CD4-positive, alpha-beta T cell treated with Interleukin-15 for 4 hours (primary cell): ENCODE data around the gene TBCD.
"Not testable (repeated sequence)": the region's sequence is repeated elsewhere in the genome, so short reads cannot be mapped to it uniquely, and the experiment has no call there.

Experiments
- DNase-seq: peaks from one replicate; pipeline ENCODE4 v3.0.0-alpha.2; 2020; ENCODE audit warnings: low spot score

The TBCD gene

DNA sequence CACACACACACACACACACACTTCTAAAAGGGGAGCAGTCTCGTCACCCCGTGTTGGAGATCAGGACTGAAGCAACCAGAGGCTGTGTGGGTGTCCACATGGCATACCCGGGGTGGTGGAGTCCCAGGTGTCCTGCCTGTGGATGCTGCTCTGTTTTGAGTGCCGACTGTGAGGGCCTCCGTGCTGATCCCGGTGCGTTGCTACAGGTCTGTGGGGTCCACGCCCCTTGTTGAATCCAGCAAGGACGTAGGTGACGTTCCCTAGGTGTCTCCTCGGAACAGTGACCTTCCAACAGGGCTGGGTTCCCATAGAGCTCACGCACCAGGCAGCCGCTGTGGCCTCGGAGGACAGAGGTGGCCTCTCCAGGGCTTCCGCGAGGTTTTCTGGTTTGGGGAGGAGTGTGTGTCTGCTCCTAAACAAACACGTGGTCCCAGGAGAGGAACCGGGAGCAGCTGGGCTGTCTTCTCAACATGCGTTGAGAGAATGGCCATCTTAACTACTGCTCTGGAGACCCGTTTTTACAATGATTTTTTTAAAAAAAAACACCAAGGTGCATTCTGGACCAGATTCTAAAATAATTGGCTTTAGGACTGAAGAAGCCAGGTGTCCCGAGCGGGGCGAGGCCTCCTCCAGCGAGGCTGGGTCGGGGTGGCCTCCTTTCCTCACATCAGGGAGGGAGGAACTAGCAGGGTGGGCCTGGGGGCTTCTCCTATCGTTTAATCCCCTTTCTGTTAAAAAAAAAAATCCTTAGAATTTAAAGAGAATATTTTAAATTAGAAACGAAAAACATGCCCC, 188.6 kb downstream of the TBCD start:
- DNase-seq, result no peak

DNA sequence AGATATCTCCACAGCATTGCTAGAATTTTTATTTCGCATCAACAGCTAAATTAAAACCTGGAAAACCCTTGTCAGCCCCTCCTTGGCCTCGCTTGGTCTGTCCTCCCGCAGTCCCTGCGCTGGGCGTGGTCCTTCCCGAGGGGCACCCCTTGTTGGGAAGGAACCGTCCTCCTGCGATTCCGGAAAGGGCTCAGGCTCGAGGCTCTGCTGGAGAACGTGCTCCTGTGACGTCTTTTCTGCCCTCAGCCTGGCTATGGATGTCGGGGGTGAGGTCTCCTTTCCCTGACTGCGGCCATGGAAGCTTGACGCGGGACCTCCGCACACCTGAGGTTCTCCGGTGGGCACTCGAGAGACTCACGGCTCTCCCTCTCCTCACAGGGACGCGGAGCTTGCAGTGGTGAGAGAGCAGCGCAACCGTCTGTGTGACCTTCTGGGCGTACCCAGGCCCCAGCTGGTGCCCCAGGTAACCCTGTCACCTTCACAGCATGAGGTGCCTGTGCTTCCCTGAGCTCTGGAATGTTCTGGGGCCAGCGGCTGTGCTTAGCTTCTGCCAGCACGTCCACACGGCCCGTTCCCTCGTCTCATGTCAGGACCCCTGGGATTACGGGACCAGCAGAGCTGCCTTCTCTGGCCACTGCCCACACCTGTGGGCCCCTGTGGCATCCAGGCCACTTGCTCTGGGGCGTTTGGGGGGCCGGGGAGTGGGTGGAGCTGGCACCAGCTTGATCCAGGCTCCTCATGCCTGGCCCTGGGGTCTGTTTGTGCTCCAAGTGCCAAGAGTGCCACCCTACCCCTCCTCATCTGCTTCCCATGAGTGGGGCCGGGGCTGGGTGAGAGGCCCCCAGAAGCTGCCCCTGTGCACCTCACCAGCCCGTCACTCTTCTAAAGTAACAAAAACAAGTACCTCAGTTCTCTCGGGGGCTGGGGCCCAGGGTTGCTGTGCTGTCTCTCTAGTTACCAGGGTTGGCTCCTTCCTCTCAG, 189.4 kb downstream of the TBCD start:
- DNase-seq, result no peak

DNA sequence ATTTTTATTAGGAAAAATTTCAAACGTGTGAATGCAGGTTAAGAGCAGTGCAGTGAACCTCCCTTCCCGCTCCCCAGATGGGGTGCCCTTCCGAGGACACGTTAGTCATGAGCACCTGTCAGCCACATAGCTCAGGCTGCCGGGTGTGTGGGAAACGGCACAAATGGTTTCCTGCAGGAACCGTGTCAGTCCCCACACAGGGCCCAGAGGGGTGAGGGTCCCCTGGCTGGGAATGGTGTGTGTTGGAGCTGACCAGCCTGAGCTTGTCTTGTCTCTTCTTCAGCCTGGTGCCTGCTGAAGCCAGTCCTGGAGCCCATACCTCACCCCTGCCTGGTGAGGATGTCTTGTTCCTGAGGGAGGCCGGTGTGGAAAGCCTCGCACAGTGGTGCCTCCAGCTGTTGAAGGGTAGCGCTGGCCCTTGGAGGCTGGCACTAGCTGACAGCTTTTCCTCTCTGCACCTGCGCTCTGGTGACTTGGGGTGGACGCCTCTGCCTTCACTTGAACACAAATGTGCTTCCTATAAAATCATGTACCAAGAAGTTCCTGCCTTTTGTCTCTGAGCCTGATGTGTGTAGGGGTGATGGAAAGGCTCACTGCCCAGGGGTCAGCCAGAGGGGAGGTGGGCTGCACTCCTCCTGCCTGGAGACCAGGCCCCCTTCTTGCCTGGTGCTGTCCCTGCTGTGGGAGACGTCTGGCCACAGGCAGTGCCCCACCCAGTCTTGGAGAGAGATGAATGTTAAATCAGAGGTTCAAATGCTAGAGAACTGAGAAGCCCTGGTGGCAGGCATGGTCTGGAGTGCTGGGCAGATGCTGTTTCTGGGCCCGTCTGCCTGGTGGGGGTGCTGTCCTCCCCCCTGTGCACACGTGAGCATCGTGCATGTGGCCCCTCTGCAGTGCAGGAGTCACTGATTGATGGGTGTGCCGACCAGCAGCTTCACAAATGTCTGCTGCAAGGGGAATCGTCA, 190.6 kb downstream of the TBCD start:
- no peak for DNase-seq

DNA sequence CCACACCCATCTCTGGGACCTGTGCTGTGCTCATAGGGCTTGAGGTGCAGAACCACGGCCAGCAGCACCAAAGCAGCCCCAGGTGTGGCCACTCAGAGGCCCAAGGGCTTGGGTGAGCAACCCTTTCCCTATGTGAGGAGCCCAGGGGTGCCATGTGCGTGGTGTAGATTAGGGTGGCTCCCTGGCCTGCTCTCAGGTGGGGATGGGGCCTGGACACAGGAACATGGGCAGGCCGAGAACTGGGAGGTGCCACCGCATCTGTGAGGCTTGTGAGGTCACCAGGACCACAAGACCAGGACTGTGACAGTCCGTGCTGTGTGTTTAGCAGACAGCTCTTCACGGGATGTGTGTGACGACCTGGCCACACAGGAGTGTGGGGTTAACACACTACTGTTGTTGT, 191.5 kb downstream of the TBCD start:
- no peak for DNase-seq

DNA sequence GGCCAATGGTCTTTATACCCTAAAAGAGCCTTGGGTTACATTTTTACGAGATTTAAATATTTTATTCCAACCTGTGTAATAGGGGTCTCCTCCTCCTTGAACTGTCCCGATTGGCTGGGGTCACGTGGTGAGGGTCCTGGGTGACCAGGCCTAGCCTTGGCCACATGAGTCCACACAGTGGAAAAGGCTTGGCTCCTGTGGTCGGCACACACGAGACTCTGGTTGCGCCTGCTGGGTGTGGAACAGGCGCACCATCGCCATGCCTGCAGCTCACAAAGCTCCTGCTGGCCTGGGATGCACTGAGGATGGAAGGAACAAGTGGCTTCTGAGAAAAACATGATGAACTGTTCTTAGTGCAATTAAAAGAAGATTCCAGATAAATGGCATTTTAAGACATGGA, 191.9 kb downstream of the TBCD start:
- DNase-seq, result no peak

DNA sequence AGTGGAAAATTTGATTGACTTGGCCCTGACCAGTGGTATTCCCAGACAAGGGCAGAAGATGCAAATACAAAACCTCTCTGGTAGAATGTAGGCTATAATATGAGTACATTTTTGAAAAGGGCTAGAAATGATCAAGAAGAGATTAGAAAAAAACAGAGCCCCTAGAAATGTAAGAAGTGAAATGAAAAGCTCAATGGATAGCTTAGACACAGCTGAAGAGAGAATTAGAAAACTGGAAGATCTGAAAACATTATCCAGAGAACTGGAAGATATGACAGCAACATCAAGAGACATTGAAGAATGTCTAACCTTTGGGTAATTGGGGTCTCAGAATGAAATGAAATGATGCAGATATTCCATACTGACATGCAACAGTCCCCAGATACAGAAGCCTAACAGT, 193.1 kb downstream of the TBCD start:
- no peak for DNase-seq

DNA sequence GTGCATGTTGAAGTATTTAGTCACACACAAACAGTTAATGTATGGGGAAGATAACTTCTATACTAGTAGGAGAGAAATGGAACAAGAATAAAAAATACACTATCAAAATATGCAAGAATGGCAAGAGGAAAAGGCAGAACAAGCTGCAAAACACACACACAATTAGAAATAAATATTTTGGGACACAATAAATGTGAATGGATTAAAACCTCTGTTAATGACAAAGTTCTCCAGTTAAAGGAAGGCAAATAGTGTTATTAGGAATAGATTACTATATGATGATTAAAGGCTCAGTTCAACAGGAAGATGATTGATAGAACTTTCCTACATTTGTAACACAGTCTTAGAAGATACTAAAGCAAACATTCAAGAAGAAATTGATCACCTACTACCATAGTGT, 194.2 kb downstream of the TBCD start:
- no peak for DNase-seq

DNA sequence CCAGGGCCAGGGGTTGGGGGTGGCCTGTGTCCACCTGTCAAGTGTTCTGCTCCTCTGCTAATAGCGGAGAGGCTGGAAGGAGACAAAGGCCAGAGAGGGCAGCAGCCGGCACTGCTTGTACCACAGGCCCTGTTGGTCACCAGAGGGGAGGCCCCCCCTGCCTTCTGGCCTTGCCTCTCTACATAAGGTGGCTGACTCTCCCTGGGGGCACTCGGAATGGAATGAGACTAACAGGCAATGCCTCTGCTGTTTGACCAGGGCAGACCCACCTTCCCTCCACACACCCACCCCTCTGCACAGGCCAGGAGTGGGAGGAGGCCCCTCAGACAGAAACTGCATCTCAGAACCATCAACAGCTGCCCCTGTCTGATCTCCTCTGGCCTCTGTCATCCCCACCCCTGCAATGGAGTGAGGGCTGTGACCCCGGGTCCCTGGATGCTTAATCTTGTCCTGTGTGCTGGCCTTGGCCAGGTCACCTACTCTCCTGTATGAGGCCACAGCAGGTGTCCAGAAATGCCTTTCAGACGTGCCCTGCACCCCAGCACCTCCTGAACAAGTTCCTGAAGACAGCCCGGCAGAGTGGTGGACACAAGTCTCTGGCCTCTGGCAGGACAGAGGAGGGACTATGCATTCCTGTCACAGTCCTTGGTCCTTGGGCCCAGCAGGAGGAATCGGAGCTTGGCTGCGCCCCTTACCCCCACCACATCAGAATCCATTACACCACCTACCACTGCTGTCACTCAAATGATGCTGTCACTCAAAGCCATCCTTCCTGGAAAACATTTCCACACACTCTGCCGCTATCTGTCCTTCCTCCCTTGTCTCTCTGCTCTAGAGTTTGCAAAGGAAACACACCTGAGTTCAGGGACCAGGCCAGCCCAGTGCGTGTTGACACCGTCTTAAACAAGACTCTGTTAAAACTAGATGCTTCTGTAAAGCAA, 195.5 kb downstream of the TBCD start:
- DNase-seq, result no peak

DNA sequence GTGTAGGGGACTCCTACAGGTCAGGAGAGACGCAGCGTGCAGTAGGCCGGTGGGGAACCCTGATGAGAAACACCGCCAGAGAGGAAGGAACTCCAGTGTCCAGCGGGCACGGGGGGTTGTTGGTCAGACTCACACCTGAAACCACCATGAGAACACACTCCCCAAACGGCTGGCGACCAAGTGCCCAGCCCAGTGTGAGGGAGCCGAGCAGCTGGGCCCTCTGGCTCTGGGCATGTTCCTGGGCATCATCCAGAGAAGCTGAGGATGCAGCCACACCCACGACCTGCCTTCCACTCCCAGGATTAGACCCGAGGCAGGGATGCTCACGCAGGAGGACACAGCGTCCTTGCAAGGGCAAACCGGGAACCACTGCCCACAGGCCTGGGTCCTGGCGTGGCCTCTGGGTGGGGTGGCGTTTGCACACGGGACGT, 196.2 kb downstream of the TBCD start:
- no peak for DNase-seq

DNA sequence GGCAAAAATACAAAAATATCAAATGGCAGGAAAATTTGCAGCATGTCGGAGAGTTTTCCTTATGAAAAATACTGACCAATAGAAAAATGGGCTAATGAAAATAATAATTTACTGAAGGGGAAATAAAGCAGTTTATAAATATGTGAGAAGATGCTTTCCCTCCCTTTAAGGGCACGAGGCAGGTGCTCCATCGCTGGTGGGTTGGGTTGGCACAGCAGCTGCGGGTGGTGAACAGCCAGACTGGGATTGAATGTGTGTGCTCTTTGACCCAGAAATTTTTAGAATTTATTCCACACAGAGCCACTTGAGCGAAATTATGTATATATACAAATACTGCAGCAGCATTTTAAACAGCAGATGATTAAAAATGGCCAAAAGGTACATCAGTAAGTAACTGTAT, 197.1 kb downstream of the TBCD start:
- DNase-seq, result no peak

DNA sequence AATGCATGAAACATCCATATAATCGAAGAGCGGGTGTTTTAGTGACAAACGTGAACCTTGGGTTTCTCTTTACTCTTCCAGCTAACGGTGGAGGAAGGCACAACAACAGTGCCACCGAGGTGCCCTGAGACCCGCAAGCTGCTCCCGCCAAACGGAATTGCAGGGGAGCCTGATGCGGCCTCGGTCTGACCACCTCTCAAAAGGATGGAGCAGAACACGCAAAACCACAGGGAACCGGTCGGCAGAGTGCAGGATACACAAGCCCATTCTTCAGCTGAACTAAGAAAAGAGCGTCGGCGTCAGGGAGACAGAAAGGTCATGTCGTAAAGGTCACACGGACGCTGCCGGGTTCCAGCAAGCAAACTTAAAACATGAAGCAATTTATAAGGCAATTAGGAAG, 197.5 kb downstream of the TBCD start:
- no peak for DNase-seq

DNA sequence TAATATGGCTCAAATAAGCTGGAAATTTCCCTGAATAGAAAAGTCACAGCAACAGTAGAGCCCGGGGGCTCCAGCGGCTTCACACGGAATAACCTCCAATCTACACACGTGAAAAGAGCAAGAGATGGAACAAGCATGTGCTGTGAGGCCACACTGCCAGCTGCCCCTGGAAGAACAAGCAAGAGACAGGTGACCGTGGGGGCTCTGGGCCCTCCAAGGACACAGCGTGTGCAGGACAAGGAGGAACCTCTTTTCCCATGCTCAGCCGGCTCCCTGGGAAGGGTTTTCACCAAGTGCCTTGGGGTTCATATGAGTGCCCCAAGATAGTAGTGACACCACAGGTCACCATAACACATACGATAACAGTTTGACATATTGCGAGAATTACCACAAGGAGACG, 198.1 kb downstream of the TBCD start:
- no peak for DNase-seq

DNA sequence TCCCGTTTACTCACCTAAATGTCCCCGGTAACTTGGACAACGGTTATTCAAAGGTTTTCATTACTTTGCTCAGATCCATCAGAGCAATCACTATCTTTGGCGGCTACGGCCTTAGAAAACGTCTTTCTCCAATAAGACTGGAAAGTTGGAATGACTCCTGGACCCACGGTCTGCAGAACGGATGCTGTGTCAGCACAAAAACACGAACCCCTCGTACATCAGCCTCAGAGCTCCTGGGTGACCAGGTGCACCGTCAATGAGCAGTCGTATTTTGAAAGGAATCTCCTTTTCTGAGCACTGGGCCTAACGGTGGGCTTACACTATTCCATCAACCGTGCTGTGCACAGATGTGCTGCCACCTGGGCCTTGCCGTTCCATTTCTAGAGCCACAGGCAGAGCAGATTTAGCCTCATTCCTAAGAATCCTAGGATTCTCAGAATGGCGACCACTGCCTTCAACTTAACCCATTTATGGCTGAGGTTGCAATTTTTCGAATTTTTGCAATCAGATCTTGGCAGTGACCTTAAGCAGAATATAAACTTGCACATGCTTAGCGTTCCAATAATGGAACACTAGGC, 198.7 kb downstream of the TBCD start:
- DNase-seq, result no peak

DNA sequence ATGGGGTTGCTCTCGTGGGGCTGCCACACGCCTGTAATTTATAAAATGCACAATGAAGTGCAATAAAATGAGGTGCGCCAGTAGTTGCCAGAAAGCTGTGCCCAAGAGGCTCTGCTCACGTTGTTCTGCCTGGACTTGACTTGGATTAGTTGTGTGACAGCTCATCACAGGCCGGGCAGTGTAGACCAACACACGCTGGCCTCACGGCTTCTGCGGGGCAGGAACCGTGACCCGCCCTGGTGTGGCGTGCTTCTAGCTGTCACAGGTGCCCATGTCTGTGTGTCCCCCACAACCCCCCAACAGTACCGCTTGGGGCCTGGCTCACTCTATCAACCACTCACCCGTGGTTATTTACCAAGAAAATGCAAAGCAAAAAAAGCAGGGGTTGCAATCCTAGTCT, 200.2 kb downstream of the TBCD start:
- no peak for DNase-seq

DNA sequence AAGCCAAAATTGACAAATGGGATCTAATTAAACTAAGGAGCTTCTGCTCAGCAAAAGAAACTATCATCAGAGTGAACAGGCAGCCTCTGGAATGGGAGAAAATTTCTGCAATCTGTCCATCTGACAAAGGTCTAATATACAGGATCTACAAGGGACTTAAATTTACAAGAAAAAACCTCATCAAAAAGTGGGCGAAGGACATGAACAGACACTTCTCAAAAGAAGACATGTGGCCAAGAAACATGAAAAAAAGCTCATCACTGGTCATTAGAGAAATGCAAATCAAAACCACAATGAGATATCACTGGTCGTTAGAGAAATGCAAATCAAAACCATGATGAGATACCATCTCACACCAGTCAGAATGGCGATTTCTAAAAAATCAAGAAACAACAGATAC, 203.2 kb downstream of the TBCD start:
- not testable (repeated sequence) for DNase-seq

DNA sequence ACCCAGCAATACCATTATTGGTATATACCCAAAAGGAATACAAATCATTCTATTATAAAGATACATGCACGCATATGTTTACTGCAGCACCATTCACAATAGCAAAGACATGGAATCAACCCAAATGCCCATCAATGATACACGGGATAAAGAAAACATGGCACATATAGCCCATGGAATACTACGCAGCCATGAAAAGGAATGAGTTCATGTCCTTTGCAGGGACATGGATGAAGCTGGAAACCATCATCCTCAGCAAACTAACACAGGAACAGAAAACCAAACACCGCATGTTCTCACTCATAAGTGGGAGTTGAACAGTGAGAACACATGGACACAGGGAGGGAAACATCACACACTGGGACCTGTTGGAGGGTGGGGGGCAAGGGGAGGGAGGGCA, 203.8 kb downstream of the TBCD start:
- DNase-seq, result not testable (repeated sequence)

DNA sequence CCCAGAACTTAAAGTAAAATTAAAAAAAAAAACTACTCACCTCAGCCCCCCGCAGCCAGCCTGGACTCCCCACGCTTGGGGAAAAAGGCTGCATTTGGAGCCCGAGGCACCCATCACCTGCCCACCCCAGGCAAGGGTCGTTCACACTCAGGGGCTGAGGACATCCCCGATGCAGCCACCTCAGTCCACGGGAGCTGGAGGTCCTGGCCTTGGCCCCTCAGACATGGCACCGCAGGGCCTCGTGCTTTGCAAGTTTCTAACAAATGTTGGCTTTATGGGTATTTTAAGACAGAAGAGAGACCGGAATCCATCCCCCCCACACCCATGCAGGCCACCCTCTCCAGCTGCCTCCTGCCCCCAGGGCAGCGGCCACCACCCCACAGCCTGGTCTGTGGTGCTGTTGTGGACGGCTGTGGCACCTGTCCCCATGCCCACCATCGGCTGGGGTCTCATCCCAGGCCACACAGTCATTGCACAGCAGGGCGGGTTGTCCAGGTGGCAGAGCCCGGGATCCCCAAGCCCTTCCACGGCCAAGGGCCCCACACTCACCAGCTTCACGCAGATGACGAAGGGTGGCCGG, 204.4 kb downstream of the TBCD start:
- no peak for DNase-seq

DNA sequence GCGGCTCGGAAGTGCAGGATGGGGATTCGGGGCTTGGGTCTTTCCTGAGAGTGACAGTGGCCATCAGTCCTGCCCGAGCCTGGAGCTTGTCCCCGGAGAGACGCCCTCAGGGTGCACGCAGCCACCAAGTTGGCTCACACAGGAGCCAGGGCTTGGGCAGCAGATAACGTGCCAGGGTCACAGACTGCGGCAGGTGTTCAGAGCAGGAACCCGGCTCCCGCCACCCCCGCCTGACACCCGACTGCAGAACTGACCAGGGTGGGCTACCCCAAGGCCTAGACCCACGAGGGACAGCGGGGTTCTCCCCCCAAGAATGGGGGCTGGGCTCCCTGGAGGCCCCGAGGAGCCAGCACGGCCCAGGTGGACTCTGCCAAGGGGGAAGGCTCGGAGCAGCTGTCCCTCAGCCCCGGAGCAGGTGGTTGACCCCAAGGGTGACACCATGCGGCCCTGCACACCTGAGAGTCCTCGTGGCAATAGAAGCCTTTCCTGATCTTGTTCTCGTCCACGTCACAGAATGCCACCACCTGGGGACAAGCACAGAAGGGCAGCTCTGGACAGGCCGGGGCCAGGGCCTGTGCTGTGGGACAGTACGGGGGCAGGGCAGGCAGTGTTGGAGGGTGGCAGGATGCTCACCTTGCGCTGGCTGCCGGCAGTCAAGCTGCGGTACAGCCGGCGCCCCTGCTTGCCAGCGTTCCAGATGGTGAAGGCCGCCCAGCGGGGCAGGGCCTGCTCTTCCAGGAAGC, 205.0 kb downstream of the TBCD start:
- no peak for DNase-seq

DNA sequence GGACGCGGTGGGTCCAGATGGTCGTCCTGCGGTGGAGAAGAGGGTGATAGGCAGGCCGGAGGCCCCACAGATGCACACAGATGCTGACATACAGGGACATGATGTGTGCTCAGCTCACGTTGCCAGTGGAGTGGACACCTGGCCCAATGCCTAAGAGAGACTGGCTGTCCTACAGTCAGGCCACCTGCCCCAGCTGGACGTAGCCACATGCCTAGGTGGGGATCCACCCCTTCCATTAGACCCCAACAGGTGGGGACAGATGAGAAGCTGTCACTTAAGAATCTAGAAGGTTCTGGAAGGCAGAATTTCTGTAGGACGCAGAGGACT, 205.6 kb downstream of the TBCD start:
- no peak for DNase-seq
